ENCODE data around the gene ZNF30. TPM values are rescaled to one million over a fixed set of nuclear protein-coding genes. Genes with fewer than 3 reads are reported as not detected.

The ZNF30 gene
- total RNA-seq, 1 donor from 2014 or later, result 6.9 TPM

DNA sequence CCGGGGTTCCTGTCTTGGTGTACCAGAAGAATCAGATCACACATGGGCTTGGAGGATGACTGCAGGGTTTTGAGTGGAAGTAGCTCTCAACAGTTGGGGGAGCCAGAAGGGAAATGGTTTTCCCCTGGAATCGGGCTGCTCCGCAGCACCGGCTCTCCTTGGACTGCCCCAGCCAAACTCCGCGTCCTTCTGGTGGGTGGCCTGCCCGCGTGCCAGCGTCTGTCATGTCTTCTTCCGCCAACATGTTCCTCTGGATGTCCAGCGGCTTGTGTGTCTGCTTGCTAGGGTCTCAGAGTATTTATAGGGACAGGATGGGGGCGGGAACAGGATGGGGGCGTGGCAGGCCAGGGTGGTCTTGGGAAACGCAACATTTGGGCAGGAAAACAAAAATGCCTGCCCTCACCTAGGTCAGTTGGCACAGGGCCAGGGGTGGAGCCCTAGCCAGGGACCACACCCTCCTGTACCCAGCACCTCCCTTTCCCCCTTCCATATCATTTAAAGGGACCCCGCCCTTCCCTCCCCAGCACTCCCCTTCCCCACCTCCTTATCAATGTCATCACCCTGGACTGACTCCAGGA lies 1.3 kb upstream of the ZNF30 start:
- no peak for DNase-seq (ENCODE audit: low spot score)
- Mint-ChIP-seq H3K4me1 (ENCODE audit: unreplicated experiment) (peaks cover 12% of the 10 kb centered on the region), H3K36me3 (ENCODE audit: low read depth, unreplicated experiment) (no peaks in the 10 kb centered on the region), H3K27ac (ENCODE audit: unreplicated experiment) (no peak overlapping the region), H3K4me3 (ENCODE audit: unreplicated experiment) (no peak overlapping the region), H3K27me3 (ENCODE audit: unreplicated experiment) (peaks cover 3% of the 10 kb centered on the region), H3K9me3 (ENCODE audit: unreplicated experiment) (peaks cover 11% of the 10 kb centered on the region)
- TF ChIP-seq CTCF (IDR thresholded peaks at IDR 0.05; ENCODE audit: unreplicated experiment), result no peak

DNA sequence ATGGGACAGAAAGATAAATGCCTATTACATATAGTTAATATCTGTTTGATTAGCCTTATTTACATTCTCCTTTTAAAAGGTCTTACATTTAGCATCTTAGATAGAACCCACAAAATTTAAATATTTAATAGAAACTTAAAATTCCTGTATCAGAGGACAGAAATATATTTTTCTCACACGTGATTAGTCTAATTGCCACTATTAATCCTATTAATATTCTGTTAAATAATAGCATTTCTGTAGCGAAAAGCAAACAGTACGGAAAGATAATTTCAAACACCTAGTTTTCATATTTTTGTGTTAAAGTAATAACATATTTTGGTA lies 380 bp upstream of the ZNF30 start:
- Mint-ChIP-seq H3K27ac (ENCODE audit: unreplicated experiment) (no peak overlapping the region), H3K27me3 (ENCODE audit: unreplicated experiment) (peaks cover 1% of the 10 kb centered on the region), H3K9me3 (ENCODE audit: unreplicated experiment) (peaks cover 6% of the 10 kb centered on the region), H3K36me3 (ENCODE audit: low read depth, unreplicated experiment) (no peaks in the 10 kb centered on the region), H3K4me3 (ENCODE audit: unreplicated experiment) (peak overlapping the region; percentile 94), H3K4me1 (ENCODE audit: unreplicated experiment) (peaks cover 6% of the 10 kb centered on the region)
- no peak for DNase-seq (ENCODE audit: low spot score)
- no peak for TF ChIP-seq CTCF (IDR thresholded peaks at IDR 0.05; ENCODE audit: unreplicated experiment)

DNA sequence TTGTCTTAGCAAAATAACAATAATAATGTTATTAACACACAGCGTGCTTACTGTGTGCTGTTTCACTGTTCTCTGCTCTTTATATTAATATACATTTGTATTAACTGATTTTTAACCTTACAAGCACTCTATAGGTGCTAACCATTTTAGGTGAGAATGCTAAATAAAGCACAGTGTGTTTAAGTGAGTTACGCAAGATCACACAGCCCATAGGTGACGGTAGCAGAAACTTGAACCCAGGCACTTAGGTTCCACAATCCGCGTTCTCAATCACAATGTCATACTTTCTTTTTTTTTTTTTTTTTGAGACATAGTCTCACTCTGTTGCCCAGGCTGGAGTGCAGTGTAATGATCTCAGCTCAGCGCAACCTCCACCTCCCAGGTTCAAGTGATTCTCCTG lies 5.8 kb downstream of the ZNF30 start:
- Mint-ChIP-seq H3K4me1 (ENCODE audit: unreplicated experiment) (peaks cover 4% of the 10 kb centered on the region), H3K9me3 (ENCODE audit: unreplicated experiment) (no peaks in the 10 kb centered on the region), H3K4me3 (ENCODE audit: unreplicated experiment) (no peak overlapping the region), H3K27ac (ENCODE audit: unreplicated experiment) (no peak overlapping the region), H3K36me3 (ENCODE audit: low read depth, unreplicated experiment) (peaks cover 28% of the 10 kb centered on the region), H3K27me3 (ENCODE audit: unreplicated experiment) (no peaks in the 10 kb centered on the region)
- no peak for TF ChIP-seq CTCF (IDR thresholded peaks at IDR 0.05; ENCODE audit: unreplicated experiment)
- no peak for DNase-seq (ENCODE audit: low spot score)

DNA sequence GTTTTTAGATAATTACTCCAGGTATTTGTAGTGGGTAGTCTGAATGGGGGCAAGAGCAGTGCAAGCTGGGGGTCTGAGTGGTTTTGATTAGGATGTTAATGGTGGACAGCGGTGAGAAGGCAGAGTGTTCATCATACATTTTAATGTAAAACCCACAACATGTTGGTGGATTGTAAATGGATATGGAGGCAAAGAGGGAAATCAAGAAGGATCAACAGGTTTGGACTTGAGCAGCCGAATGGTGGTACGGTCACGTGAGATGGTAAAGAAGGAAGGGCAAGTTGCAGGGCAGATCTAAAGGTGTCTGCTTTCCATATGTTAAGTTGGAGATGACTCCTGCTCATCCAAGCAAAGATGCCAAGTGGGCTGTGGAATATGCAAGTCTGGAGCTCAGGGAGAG lies 9.5 kb downstream of the ZNF30 start:
- H3K27me3 Mint-ChIP-seq (ENCODE audit: unreplicated experiment), result peaks cover 1% of the 10 kb centered on the region
- no peak for TF ChIP-seq CTCF (IDR thresholded peaks at IDR 0.05; ENCODE audit: unreplicated experiment)
- no peak overlapping the region for H3K27ac Mint-ChIP-seq (ENCODE audit: unreplicated experiment)
- H3K9me3 Mint-ChIP-seq (ENCODE audit: unreplicated experiment), result no peaks in the 10 kb centered on the region
- DNase-seq (ENCODE audit: low spot score), result no peak
- peak overlapping the region; percentile 26 for H3K4me3 Mint-ChIP-seq (ENCODE audit: unreplicated experiment)
- no peaks in the 10 kb centered on the region for H3K4me1 Mint-ChIP-seq (ENCODE audit: unreplicated experiment)
- H3K36me3 Mint-ChIP-seq (ENCODE audit: low read depth, unreplicated experiment), result peaks cover 36% of the 10 kb centered on the region

GRCh38 chr19:34938886-34939285 lies 12.2 kb downstream of the ZNF30 start:
- H3K4me3 Mint-ChIP-seq (ENCODE audit: unreplicated experiment), result no peak overlapping the region
- no peaks in the 10 kb centered on the region for H3K9me3 Mint-ChIP-seq (ENCODE audit: unreplicated experiment)
- DNase-seq (ENCODE audit: low spot score), result no peak
- H3K36me3 Mint-ChIP-seq (ENCODE audit: low read depth, unreplicated experiment), result peaks cover 46% of the 10 kb centered on the region
- H3K4me1 Mint-ChIP-seq (ENCODE audit: unreplicated experiment), result no peaks in the 10 kb centered on the region
- TF ChIP-seq CTCF (IDR thresholded peaks at IDR 0.05; ENCODE audit: unreplicated experiment), result no peak
- H3K27ac Mint-ChIP-seq (ENCODE audit: unreplicated experiment), result no peak overlapping the region
- peaks cover 1% of the 10 kb centered on the region for H3K27me3 Mint-ChIP-seq (ENCODE audit: unreplicated experiment)
